H1 (cell line): ENCODE data around the gene C9orf43. TPM values are rescaled to one million over a fixed set of nuclear protein-coding genes. Genes with fewer than 3 reads are reported as not detected.

ENCODE experiments used
- CTCF ChIA-PET: fragments of 300-600 bp; sonication (Branson Sonifier 250); formaldehyde crosslinking; loops from one replicate; lab custom pipeline; 2021; ENCODE audit not compliant: partially characterized antibody; lab: Charles Lee
- POLR2A ChIA-PET: fragments of 300-600 bp; sonication (Branson Sonifier 250); formaldehyde crosslinking; loops from one replicate; lab custom pipeline; 2021; ENCODE audit warnings: inconsistent platforms; ENCODE audit not compliant: partially characterized antibody; lab: Charles Lee
- DNase-seq, 2 experiments: peaks; one replicate each; pipeline versions ENCODE4 v3.0.0 to v3.0.0-alpha.2; 2010 to 2022; ENCODE audit warnings: low spot score in 2 of 2, low read depth in 1 of 2, mixed read lengths in 1 of 2
- FAIRE-seq: peaks from 2 replicates; lab custom pipeline; 2011; peaks lifted over from hg19 to GRCh38; lab: Jason Lieb, UNC
- H2AFZ ChIP-seq: 2 replicates; pipeline ENCODE4 v1.8.1; 2012; ENCODE audit warnings: low read length, inconsistent platforms
- H2AK5ac ChIP-seq: 2 replicates; pipeline ENCODE4 v1.6.1; 2013; ENCODE audit warnings: low read depth, low read length
- H2BK120ac ChIP-seq: replicated peaks from 2 replicates; pipeline ENCODE3; 2013; ENCODE audit warnings: low read depth, low read length, inconsistent platforms
- H2BK12ac ChIP-seq: 2 replicates; pipeline ENCODE4 v1.6.1; 2013; ENCODE audit warnings: low read depth, low read length
- H2BK15ac ChIP-seq: 2 replicates; pipeline ENCODE4 v1.6.1; 2013; ENCODE audit warnings: low read length
- H2BK20ac ChIP-seq: 2 replicates; pipeline ENCODE4 v1.6.1; 2013; ENCODE audit warnings: low read length
- H2BK5ac ChIP-seq: 2 replicates; pipeline ENCODE4 v1.6.1; 2013; ENCODE audit warnings: low read depth, low read length
- H3K14ac ChIP-seq: 2 replicates; pipeline ENCODE4 v1.6.1; 2013; ENCODE audit warnings: inconsistent platforms; ENCODE audit not compliant: insufficient read length
- H3K18ac ChIP-seq: 2 replicates; pipeline ENCODE4 v1.6.1; 2013; ENCODE audit warnings: low read length; ENCODE audit errors: extremely low read depth
- H3K23ac ChIP-seq: 2 replicates; pipeline ENCODE4 v1.6.1; 2013; ENCODE audit warnings: inconsistent platforms; ENCODE audit not compliant: insufficient read length
- H3K23me2 ChIP-seq: 2 replicates; pipeline ENCODE4 v1.6.1; 2013; ENCODE audit warnings: low read depth, low read length
- H3K27ac ChIP-seq: 2 replicates; pipeline ENCODE4 v1.6.1; 2011; ENCODE audit warnings: low read depth, low read length, inconsistent platforms
- H3K27me3 ChIP-seq, 4 experiments: replicated peaks in 1 of 4; 1 replicate in 1 of 4; 2 replicates in 3 of 4; pipeline versions ENCODE4 v1.6.1 to v1.8.1; 2011 to 2013; ENCODE audit warnings: low read length in 3 of 4, mild to moderate bottlenecking in 3 of 4, inconsistent platforms in 2 of 4, mixed read lengths in 2 of 4, moderate library complexity in 1 of 4; ENCODE audit not compliant: control insufficient read depth in 3 of 4, insufficient read depth in 3 of 4; ENCODE audit errors: extremely low read depth in 1 of 4
- H3K36me3 ChIP-seq, 4 experiments: 2 replicates each; pipeline versions ENCODE4 v1.6.1 to v1.8.1; 2011 to 2013; ENCODE audit warnings: mild to moderate bottlenecking in 4 of 4, low read length in 3 of 4, moderate library complexity in 2 of 4, control low read depth in 1 of 4, inconsistent platforms in 1 of 4; ENCODE audit not compliant: insufficient read depth in 4 of 4, control insufficient read depth in 2 of 4
- H3K4ac ChIP-seq: replicated peaks from 2 replicates; pipeline ENCODE3; 2013; ENCODE audit warnings: low read length, low read depth, mixed read lengths, inconsistent platforms; ENCODE audit not compliant: insufficient read length
- H3K4me1 ChIP-seq, 4 experiments: replicated peaks in 1 of 4; 1 replicate in 1 of 4; 2 replicates in 3 of 4; pipeline versions ENCODE4 v1.6.1 to v1.8.1; 2011 to 2013; ENCODE audit warnings: low read length in 3 of 4, inconsistent platforms in 2 of 4, mixed read lengths in 1 of 4; ENCODE audit not compliant: insufficient read depth in 4 of 4, control insufficient read depth in 3 of 4
- H3K4me2 ChIP-seq, 2 experiments: 2 replicates each; pipeline versions ENCODE4 v1.6.1 to v1.8.1; 2011 to 2013; ENCODE audit warnings: low read depth in 2 of 2, low read length in 2 of 2, control low read depth in 1 of 2, inconsistent platforms in 1 of 2, mild to moderate bottlenecking in 1 of 2; ENCODE audit not compliant: insufficient read depth in 1 of 2
- H3K4me3 ChIP-seq, 4 experiments: fragments of 200-600, 300-600 bp in 1 of 4; sonication (generic), shearing (Covaris generic), sonication (Bioruptor Twin) in 1 of 4; 2 replicates each; pipeline versions ENCODE4 v1.5.1 to v1.8.1; 2011 to 2016; ENCODE audit warnings: low read length in 4 of 4, low read depth in 3 of 4, control low read depth in 2 of 4, inconsistent platforms in 2 of 4, mild to moderate bottlenecking in 2 of 4, mixed read lengths in 1 of 4, moderate library complexity in 1 of 4; ENCODE audit not compliant: insufficient read depth in 2 of 4; ENCODE audit errors: extremely low read depth in 1 of 4
- H3K56ac ChIP-seq: replicated peaks from 2 replicates; pipeline ENCODE3; 2013; ENCODE audit warnings: low read depth, mild to moderate bottlenecking, mixed read lengths, low read length, inconsistent platforms; ENCODE audit not compliant: insufficient read length
- H3K79me1 ChIP-seq: 2 replicates; pipeline ENCODE4 v1.6.1; 2013; ENCODE audit warnings: low read depth, low read length, control low read depth
- H3K79me2 ChIP-seq, 2 experiments: 2 replicates each; pipeline versions ENCODE4 v1.6.1 to v1.8.1; 2012 to 2013; ENCODE audit warnings: low read length in 2 of 2, mild to moderate bottlenecking in 2 of 2, inconsistent platforms in 1 of 2; ENCODE audit not compliant: insufficient read depth in 2 of 2, control insufficient read depth in 1 of 2
- H3K9ac ChIP-seq, 4 experiments: replicated peaks in 1 of 4; 1 replicate in 1 of 4; 2 replicates in 3 of 4; pipeline versions ENCODE4 v1.6.1 to v1.8.1; 2011 to 2013; ENCODE audit warnings: low read depth in 3 of 4, low read length in 3 of 4, control low read depth in 2 of 4, mild to moderate bottlenecking in 2 of 4, moderate library complexity in 2 of 4, inconsistent platforms in 1 of 4; ENCODE audit errors: extremely low read depth in 1 of 4
- H3K9me3 ChIP-seq, 2 experiments: 2 replicates each; pipeline versions ENCODE4 v1.6.1 to v1.8.1; 2012 to 2013; ENCODE audit warnings: mild to moderate bottlenecking in 2 of 2, moderate library complexity in 2 of 2, control low read depth in 1 of 2, inconsistent platforms in 1 of 2, low read depth in 1 of 2, low read length in 1 of 2, mixed read lengths in 1 of 2; ENCODE audit not compliant: insufficient read depth in 2 of 2
- H4K20me1 ChIP-seq, 2 experiments: replicated peaks in 1 of 2; 2 replicates each; pipeline versions ENCODE3 to v1.8.1; 2011 to 2013; ENCODE audit warnings: inconsistent platforms in 2 of 2, low read length in 2 of 2, mild to moderate bottlenecking in 1 of 2; ENCODE audit not compliant: insufficient read depth in 2 of 2, control insufficient read depth in 1 of 2
- H4K5ac ChIP-seq: 2 replicates; pipeline ENCODE4 v1.6.1; 2013; ENCODE audit warnings: low read length, low read depth, mixed read lengths, inconsistent platforms; ENCODE audit not compliant: insufficient read length
- H4K8ac ChIP-seq: 2 replicates; pipeline ENCODE4 v1.8.0; 2013; ENCODE audit warnings: mild to moderate bottlenecking, moderate library complexity, low read length, inconsistent platforms; ENCODE audit not compliant: insufficient read depth; ENCODE audit errors: extremely low read depth
- H4K91ac ChIP-seq: replicated peaks from 2 replicates; pipeline ENCODE3; 2013; ENCODE audit warnings: low read length, mixed read lengths, inconsistent platforms; ENCODE audit not compliant: insufficient read length
- CHD1 ChIP-seq: IDR thresholded peaks from 2 replicates; pipeline ENCODE4 v1.6.1; 2012; ENCODE audit warnings: low read depth, low read length, improper control_type of control experiment
- KDM1A ChIP-seq: fragments of 200-600, 300-600 bp; sonication (generic); IDR thresholded peaks from 2 replicates; pipeline ENCODE4 v1.7.1; 2016; ENCODE audit warnings: mild to moderate bottlenecking, low read length, borderline replicate concordance
- POLR2A ChIP-seq, 2 experiments: IDR thresholded peaks; 1 replicate in 1 of 2; 2 replicates in 1 of 2; pipeline ENCODE4 v1.6.1; 2011; ENCODE audit warnings: low read depth in 2 of 2, low read length in 2 of 2, mild to moderate bottlenecking in 2 of 2; ENCODE audit errors: control extremely low read depth in 1 of 2
- POU5F1 ChIP-seq: IDR thresholded peaks from 2 replicates; pipeline ENCODE4 v1.6.1; 2011; ENCODE audit warnings: low read depth, mild to moderate bottlenecking, low read length, moderate library complexity
- TAF7 ChIP-seq: optimal IDR thresholded peaks from 2 replicates; pipeline ENCODE3; 2011; ENCODE audit warnings: low read depth, mild to moderate bottlenecking, inconsistent platforms, low read length, moderate library complexity, borderline replicate concordance
- WGBS, 2 experiments: shearing (Covaris generic) in 1 of 2; methylation state at CpG; one replicate each; pipeline versions ENCODE4 v1.1.6 to v1.1.7; 2013 to 2015; ENCODE audit warnings: low lambda C conversion rate in 2 of 2, mixed read lengths in 2 of 2, inconsistent platforms in 1 of 2, low coverage in 1 of 2, missing lambda C conversion rate in 1 of 2; ENCODE audit not compliant: insufficient replicate concordance in 2 of 2, insufficient coverage in 1 of 2, insufficient read length in 1 of 2; ENCODE audit errors: extremely low coverage in 1 of 2, missing lambda C conversion rate in 1 of 2; 5-methylcytosine and 5-hydroxymethylcytosine counted together
- polyA plus RNA-seq, 7 experiments: library from polyadenylated mRNA; depleted of rRNA in 3 of 7; stranded (reverse) in 5 of 7; unstranded in 2 of 7; fragments of >200 nt in 5 of 7; fragments of 200-250 nt in 2 of 7; gene quantifications; 1 replicate in 5 of 7; 2 replicates in 1 of 7; 4 replicates in 1 of 7; pipeline versions ENCODE4 v1.2.1 to v1.2.3, GENCODE V29; 2011 to 2013; ENCODE audit warnings: missing spikeins in 2 of 7, mixed read lengths in 2 of 7
- total RNA-seq: library from RNA; stranded (reverse); fragmentation: NEBNext Ultra II Directional; extraction: Animal tissue kit (Norgen Biotek cat#: 25700); gene quantifications from 2 replicates; pipeline ENCODE4 v1.2.1, GENCODE V29; 2021
- TF ChIP-seq, protein P1 (sequence below): IDR thresholded peaks from 2 replicates; pipeline ENCODE4 v1.6.1; 2011; ENCODE audit warnings: low read length, improper control_type of control experiment

The C9orf43 gene
- total and polyA plus RNA-seq, 2 of the 8 experiments (the other 6 are each of a cell fraction or from before 2014, with no cell fraction given): 0.35 to 0.52 TPM

DNA sequence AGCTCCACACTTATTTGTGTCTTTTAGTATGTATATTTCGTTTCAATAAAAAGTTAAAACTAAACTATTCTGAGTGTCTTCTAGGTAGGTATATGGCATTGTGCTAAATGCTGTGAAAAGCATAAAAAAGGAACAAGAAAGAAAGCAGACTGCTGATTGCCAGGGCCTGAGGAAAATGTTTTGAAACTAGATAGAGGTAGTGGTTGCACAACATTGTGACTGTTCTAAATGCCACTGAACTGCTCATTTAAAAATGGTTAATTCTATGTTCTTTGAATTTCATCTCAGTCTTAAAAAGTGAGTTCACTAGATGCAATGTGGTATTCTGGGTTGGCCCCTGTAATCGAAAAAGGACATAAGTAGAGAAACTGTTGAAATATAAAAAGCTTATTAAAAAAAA, 6.9 kb upstream of the C9orf43 start:
- H2BK15ac ChIP-seq: no peak overlapping the region
- no peak overlapping the region for H3K4me2 ChIP-seq
- H3K36me3 ChIP-seq: peaks cover 12 to 14% (median 13%) of the 10 kb centered on the region in 4 experiments
- H3K4me3 ChIP-seq: no peak overlapping the region
- no peak overlapping the region for H2AFZ ChIP-seq
- H2BK20ac ChIP-seq: no peak overlapping the region
- H3K4ac ChIP-seq: no peak overlapping the region
- TF ChIP-seq, protein P1, sequence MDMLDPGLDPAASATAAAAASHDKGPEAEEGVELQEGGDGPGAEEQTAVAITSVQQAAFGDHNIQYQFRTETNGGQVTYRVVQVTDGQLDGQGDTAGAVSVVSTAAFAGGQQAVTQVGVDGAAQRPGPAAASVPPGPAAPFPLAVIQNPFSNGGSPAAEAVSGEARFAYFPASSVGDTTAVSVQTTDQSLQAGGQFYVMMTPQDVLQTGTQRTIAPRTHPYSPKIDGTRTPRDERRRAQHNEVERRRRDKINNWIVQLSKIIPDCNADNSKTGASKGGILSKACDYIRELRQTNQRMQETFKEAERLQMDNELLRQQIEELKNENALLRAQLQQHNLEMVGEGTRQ: no peak
- TF ChIP-seq CHD1: no peak
- no peak for TF ChIP-seq KDM1A
- TF ChIP-seq POU5F1: no peak
- TF ChIP-seq POLR2A (IDR thresholded peaks at IDR 0.05; ENCODE audit: control extremely low read depth in 1 of 2, low read depth in 2 of 2, low read length in 2 of 2): no peak
- no peak for TF ChIP-seq TAF7
- H3K23me2 ChIP-seq: no peaks in the 10 kb centered on the region
- H3K27me3 ChIP-seq: no peaks in the 10 kb centered on the region
- no peak overlapping the region for H3K18ac ChIP-seq
- H2BK120ac ChIP-seq: no peak overlapping the region
- no peak overlapping the region for H4K91ac ChIP-seq
- H3K14ac ChIP-seq: no peak overlapping the region
- H3K79me1 ChIP-seq: no peaks in the 10 kb centered on the region; the same call in 1 of the 2 replicates
- no peak overlapping the region for H4K5ac ChIP-seq
- H2BK12ac ChIP-seq: no peak overlapping the region
- POLR2A ChIA-PET: interaction anchor here (0.5 to 6.3 kb wide), 4 partner anchors 7 to 191 kb away, joined by 3 to 43 read pairs (median 3); partner anchors contain the start of genes C9orf43 and POLE3
- H2AK5ac ChIP-seq: no peak overlapping the region
- no peak for FAIRE-seq
- H3K56ac ChIP-seq: no peak overlapping the region
- H2BK5ac ChIP-seq: no peak overlapping the region
- no peaks in the 10 kb centered on the region for H3K9me3 ChIP-seq
- H3K4me1 ChIP-seq: peaks cover 0 to 2% (median under 1%) of the 10 kb centered on the region in 4 experiments; a peak in 3 of 7 replicates
- H3K9ac ChIP-seq: no peak overlapping the region
- H3K23ac ChIP-seq: no peak overlapping the region
- 79% methylated on average over 2 of the region's 2 CpGs; no CpG with 5 or more reads in 1 of the 2 experiments for WGBS, 2 experiments
- DNase-seq: no peak
- H4K8ac ChIP-seq: no peak overlapping the region
- no peaks in the 10 kb centered on the region for H4K20me1 ChIP-seq
- no peak overlapping the region for H3K27ac ChIP-seq
- CTCF ChIA-PET: interaction anchor here (0.9 to 9.0 kb wide), 9 partner anchors 10 to 253 kb away, joined by 3 to 61 read pairs (median 4); no protein-coding TSS in a partner anchor
- peaks cover 0 to 9% of the 10 kb centered on the region in 2 experiments; a peak in 3 of 4 replicates for H3K79me2 ChIP-seq
